Cardiac fibroblast (primary cell): Measurements from ENCODE around the gene SAMD11.

Source experiments
- DNase-seq, 2 donors: peaks; one replicate each; pipeline versions ENCODE4 v3.0.0 to v3.0.0-alpha.2; 2010; ENCODE audit warnings: low read depth in 2 of 2
- H3K4me3 ChIP-seq, 2 donors: replicated peaks in 1 of 2; 1 replicate in 1 of 2; 2 replicates in 1 of 2; pipeline ENCODE4 v1.5.1; 2011; ENCODE audit warnings: low read depth in 2 of 2, low read length in 2 of 2, mild to moderate bottlenecking in 2 of 2, moderate library complexity in 1 of 2
- TF ChIP-seq, protein P1 (sequence below): IDR thresholded peaks from one replicate; pipeline ENCODE4 v1.5.1; 2011; ENCODE audit warnings: low read depth, mild to moderate bottlenecking, low read length, inconsistent platforms

Gene SAMD11

DNA sequence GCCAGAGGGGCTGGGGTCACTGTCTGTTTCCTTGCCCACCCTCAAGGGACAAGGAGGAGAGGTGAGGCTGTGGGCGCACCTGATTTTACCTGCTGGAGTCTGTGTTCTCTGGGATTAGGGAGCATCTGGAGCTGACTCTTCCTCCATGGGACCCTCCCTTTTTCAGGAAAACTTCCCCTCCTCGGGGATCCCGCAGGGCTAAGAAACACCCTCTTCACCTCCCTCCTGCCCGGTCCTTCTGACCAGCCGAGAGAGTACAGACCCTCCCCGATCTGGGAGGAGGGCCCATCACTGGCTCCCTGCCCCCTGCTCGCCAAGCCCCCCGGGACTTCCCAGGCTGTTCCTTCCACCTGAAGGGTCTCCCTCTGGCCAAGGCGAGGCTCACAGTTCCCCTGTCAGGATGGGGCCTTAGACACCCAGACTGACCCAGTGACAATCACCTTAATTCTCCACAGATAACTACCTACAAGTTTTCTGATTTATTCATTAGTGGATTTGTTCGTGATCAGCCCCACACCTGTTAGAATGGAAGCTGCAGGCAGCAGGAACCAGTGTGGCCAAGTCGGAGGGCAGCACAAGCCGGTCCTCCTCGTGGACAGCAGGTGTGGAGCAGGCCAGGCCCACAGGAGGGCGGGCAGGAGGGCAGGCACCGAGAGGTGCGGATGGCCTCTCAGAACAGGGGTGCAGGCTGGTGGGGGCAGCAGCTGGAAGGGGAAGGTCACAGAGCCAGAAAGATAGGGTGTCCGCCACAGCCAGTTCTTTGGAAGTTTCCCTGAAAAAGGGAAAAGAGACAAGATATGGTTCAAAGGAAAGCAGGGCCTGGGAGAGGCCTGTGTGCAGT is 15.9 kb upstream of the SAMD11 start:
- TF ChIP-seq, protein P1, sequence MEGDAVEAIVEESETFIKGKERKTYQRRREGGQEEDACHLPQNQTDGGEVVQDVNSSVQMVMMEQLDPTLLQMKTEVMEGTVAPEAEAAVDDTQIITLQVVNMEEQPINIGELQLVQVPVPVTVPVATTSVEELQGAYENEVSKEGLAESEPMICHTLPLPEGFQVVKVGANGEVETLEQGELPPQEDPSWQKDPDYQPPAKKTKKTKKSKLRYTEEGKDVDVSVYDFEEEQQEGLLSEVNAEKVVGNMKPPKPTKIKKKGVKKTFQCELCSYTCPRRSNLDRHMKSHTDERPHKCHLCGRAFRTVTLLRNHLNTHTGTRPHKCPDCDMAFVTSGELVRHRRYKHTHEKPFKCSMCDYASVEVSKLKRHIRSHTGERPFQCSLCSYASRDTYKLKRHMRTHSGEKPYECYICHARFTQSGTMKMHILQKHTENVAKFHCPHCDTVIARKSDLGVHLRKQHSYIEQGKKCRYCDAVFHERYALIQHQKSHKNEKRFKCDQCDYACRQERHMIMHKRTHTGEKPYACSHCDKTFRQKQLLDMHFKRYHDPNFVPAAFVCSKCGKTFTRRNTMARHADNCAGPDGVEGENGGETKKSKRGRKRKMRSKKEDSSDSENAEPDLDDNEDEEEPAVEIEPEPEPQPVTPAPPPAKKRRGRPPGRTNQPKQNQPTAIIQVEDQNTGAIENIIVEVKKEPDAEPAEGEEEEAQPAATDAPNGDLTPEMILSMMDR: no peak
- DNase-seq: no peak
- no peak overlapping the region for H3K4me3 ChIP-seq

DNA sequence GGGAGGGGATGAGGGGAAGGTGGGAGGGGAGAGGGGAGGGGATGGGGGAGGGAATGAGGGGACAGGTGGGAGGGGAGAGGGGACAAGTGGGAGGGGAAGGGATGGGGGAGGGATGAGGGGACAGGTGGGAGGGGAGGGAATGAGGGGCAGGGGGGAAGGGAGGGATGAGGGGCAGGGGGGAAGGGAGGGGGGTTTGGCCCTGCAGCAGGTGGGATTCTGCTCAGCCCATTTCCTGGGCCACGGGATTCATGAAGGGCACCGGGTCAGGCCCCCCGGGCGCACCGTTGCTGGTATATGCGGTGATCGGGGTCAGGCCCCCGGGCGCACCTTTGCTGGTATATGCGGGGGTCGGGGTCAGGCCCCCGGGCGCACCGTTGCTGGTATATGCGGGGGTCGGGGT is 15.1 kb upstream of the SAMD11 start:
- no peak overlapping the region for H3K4me3 ChIP-seq
- no peak for DNase-seq
- TF ChIP-seq, protein P1: no peak

DNA sequence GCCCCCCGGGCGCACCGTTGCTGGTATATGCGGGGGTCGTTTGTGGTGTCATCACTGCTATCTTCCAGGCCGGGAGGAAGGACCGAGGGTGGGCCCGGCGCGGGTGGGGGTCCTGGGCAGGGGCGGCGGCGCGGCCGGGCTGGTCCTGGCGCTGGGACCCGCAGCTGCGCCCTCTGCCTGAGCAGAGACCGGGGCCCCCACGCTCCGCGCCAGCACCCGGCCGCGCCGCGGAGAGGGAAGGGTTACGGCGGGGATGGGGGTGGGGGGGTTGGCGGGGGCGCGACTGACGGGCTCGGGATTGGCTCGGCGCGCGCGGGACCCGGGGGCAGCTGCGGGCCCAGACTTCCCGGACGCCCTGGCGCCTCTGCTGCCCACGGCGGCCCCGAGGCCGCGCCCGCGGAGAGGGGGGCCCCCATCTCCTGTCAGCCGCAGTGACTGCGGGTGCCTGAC is 13.8 kb upstream of the SAMD11 start:
- no peak overlapping the region for H3K4me3 ChIP-seq
- TF ChIP-seq, protein P1: no peak
- DNase-seq: no peak

DNA sequence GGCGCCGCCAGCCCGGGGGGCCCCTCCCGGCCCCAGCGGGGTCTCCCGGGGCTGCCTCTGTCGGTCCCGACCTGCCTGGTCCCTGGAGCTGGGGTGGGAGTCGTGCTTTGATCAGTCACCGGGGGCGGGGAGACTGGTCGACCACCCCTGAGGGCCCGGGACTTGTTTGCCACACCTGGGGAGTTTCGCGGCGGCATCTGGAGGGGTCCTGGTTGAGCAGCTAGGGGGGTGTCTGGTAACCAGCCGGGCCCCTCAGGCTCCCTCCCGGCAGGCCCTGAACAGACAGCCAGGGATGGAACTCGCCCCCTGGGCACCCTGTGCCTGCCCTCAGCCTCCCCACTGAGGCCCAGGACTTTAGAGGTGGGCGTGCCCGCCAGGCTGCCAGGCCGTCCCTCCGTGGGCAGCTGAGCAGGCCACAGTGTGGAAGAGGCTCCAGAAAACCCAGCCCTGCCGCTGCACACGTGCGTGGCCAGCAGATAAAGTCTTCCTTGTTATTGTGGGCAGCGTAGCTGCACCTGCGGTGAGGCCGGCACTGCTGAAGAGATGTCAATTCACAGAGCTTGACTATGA is 13.3 kb upstream of the SAMD11 start:
- no peak overlapping the region for H3K4me3 ChIP-seq
- DNase-seq: no peak
- TF ChIP-seq, protein P1: no peak

DNA sequence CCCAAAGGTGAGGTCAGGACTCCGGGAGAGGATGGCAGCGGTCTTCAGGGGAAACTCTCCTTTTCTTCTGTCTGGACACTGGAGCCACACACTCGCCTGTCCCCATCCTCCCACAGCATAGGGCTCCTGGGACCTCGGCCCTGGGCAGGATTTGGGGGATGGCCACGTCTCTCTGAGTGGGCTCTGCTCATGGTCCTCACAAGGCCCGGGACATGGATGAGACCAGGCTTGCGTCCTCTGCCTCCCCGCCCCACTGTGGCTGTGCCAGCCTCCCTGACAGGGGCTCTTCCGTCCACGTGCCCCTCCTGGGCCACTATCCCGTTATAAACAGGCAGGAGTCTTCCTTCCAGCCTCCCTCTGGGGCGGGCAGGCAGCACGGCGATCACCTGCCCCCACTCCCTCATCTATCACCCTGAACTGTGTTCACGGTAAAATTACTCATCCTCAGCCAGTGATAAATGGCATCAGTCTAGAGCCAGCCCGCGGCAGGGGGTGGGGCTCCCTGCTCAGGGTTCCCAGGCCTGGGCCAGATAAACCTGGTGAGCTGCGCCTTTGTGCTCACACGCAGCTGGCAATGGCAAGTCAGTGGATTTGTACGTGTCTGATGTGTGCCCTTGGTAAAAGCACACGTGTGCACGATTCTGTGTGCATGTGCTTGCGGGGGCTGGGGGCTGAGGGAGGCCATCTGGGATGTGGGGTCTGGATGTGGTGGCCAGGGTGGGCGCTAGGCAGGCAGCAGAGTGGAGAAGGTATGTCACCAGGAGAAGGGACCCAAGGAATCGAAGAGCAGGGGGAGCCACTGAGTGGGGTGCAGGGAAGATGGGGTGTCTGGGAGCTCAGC is 12.6 kb upstream of the SAMD11 start:
- DNase-seq: peak in 1 of 2 donors; percentile 46
- no peak overlapping the region for H3K4me3 ChIP-seq

More for the DNA sequence above, 12.6 kb upstream of the SAMD11 start:
- TF ChIP-seq, protein P1: no peak
